Measurements from ENCODE around the gene COG5. TPM values are rescaled to one million over a fixed set of nuclear protein-coding genes. Genes with fewer than 3 reads are reported as not detected.

Gene COG5
- total RNA-seq, 1 experiment from 2014 or later = 56.1 TPM

DNA sequence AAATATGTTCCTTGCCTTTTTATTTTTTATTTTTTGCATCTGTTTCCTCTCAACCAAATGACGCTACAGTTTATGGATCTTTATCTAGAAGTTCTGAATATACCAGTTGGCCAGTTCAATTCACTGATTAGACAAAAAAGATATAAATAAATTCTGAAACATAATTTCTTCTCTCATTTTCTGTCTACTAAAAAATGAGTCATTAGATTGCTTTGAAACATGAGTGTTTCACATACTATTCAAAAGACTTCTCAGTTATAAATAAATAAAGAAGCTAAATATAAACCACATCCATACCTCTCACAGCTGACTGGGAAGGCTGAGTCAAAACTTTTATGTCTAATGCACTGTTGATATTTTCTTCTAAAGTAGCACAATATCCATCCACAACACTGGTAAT lies 191.4 kb downstream of the COG5 start:
- H3K27me3 ChIP-seq (ENCODE audit: low read length) = no peaks in the 10 kb centered on the region
- no peak overlapping the region for H3K9ac ChIP-seq (ENCODE audit: low read length)
- DNase-seq = no peak
- no peaks in the 10 kb centered on the region for H3K4me1 ChIP-seq (ENCODE audit: low read length)
- H2AFZ ChIP-seq (ENCODE audit: low read length) = no peak overlapping the region
- H3K79me2 ChIP-seq (ENCODE audit: low read length) = peaks cover 3% of the 10 kb centered on the region
- no peak overlapping the region for H3K27ac ChIP-seq (ENCODE audit: low read length)
- H4K20me1 ChIP-seq (ENCODE audit: insufficient read depth, low read depth, low read length) = no peaks in the 10 kb centered on the region
- H3K36me3 ChIP-seq (ENCODE audit: insufficient read depth, low read length) = no peaks in the 10 kb centered on the region
- no peak overlapping the region for H3K4me3 ChIP-seq (ENCODE audit: low read length)
- H3K9me2 ChIP-seq (replicated peaks; ENCODE audit: insufficient read depth, low read length) = no peaks in the 10 kb centered on the region
- no peak overlapping the region for H3K4me2 ChIP-seq (ENCODE audit: low read depth, low read length, poor library complexity, severe bottlenecking)
- no peaks in the 10 kb centered on the region for H3K9me3 ChIP-seq (ENCODE audit: low read length)

GRCh38 chr7:107370816-107371215 lies 192.9 kb downstream of the COG5 start:
- Histone ChIP-seq H3K36me3 (ENCODE audit: insufficient read depth, low read length) (no peaks in the 10 kb centered on the region), H3K4me3 (ENCODE audit: low read length) (no peak overlapping the region), H3K4me2 (ENCODE audit: low read depth, low read length, poor library complexity, severe bottlenecking) (no peak overlapping the region), H4K20me1 (ENCODE audit: insufficient read depth, low read depth, low read length) (no peaks in the 10 kb centered on the region), H3K9ac (ENCODE audit: low read length) (no peak overlapping the region), H3K27me3 (ENCODE audit: low read length) (no peaks in the 10 kb centered on the region), H3K4me1 (ENCODE audit: low read length) (peaks cover 2% of the 10 kb centered on the region), H3K79me2 (ENCODE audit: low read length) (peaks cover 8% of the 10 kb centered on the region), H3K27ac (ENCODE audit: low read length) (no peak overlapping the region), H3K9me3 (ENCODE audit: low read length) (no peaks in the 10 kb centered on the region), H3K9me2 (replicated peaks; ENCODE audit: insufficient read depth, low read length) (no peaks in the 10 kb centered on the region), H2AFZ (ENCODE audit: low read length) (no peak overlapping the region)
- DNase-seq = no peak

DNA sequence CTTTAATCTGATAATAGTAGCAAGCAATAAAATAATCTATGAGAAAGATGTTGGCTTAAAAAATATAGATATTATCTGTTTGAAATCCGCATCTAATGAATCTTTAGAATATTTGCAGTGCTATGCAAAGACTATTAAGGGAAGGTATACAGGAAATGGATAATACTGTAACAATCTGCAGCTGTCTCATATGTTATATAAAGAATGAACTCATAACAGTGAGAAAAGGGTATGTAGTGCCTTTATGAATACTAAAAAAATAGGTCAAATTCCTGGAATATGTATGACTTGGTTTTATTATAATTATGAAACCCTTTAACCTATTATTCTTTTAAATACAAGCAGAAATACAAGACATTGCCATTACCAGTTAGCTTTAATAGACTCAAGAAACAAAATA lies 198.9 kb downstream of the COG5 start:
- Histone ChIP-seq H4K20me1 (ENCODE audit: insufficient read depth, low read depth, low read length) (no peaks in the 10 kb centered on the region), H3K27me3 (ENCODE audit: low read length) (no peaks in the 10 kb centered on the region), H3K9me2 (replicated peaks; ENCODE audit: insufficient read depth, low read length) (no peaks in the 10 kb centered on the region), H3K4me1 (ENCODE audit: low read length) (peaks cover 7% of the 10 kb centered on the region), H3K4me3 (ENCODE audit: low read length) (no peak overlapping the region), H3K36me3 (ENCODE audit: insufficient read depth, low read length) (peaks cover 14% of the 10 kb centered on the region), H2AFZ (ENCODE audit: low read length) (no peak overlapping the region), H3K9ac (ENCODE audit: low read length) (no peak overlapping the region), H3K4me2 (ENCODE audit: low read depth, low read length, poor library complexity, severe bottlenecking) (no peak overlapping the region), H3K27ac (ENCODE audit: low read length) (no peak overlapping the region), H3K9me3 (ENCODE audit: low read length) (no peaks in the 10 kb centered on the region), H3K79me2 (ENCODE audit: low read length) (peaks cover 10% of the 10 kb centered on the region; the same call in 1 of the 2 replicates)
- no peak for DNase-seq

- Histone ChIP-seq H3K9me3 (ENCODE audit: low read length) (no peaks in the 10 kb centered on the region), H3K4me2 (ENCODE audit: low read depth, low read length, poor library complexity, severe bottlenecking) (no peak overlapping the region), H2AFZ (ENCODE audit: low read length) (no peak overlapping the region), H3K4me3 (ENCODE audit: low read length) (no peak overlapping the region), H3K27ac (ENCODE audit: low read length) (no peak overlapping the region), H3K9ac (ENCODE audit: low read length) (no peak overlapping the region), H4K20me1 (ENCODE audit: insufficient read depth, low read depth, low read length) (no peaks in the 10 kb centered on the region), H3K27me3 (ENCODE audit: low read length) (no peaks in the 10 kb centered on the region), H3K79me2 (ENCODE audit: low read length) (no peaks in the 10 kb centered on the region), H3K36me3 (ENCODE audit: insufficient read depth, low read length) (peaks cover 14% of the 10 kb centered on the region), H3K9me2 (replicated peaks; ENCODE audit: insufficient read depth, low read length) (no peaks in the 10 kb centered on the region), H3K4me1 (ENCODE audit: low read length) (no peaks in the 10 kb centered on the region)
- DNase-seq = no peak
Observed at GRCh38 chr7:107359520-107360316, 204.0 kb downstream of the COG5 start.

DNA sequence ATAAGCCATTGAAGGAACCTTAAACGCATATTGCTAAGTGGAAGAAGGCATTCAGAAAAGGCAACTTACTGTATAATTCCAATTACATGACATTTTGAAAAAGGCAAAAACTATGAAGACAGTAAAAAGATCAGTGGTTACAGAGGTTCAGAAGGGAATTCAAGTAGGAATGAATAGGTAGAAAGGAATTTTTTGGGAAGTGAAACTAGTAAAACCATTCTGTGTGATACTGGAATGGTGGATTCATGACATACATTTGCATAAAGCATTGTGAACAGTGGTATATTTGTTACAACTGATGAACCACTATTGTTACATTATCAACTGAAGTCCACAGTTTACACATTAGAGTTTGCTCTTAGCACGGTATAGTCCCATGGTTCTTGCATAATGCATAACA lies 208.1 kb downstream of the COG5 start:
- no peaks in the 10 kb centered on the region for H3K27me3 ChIP-seq (ENCODE audit: low read length)
- H3K9ac ChIP-seq (ENCODE audit: low read length) = no peak overlapping the region
- H4K20me1 ChIP-seq (ENCODE audit: insufficient read depth, low read depth, low read length) = no peaks in the 10 kb centered on the region
- no peak overlapping the region for H2AFZ ChIP-seq (ENCODE audit: low read length)
- H3K9me3 ChIP-seq (ENCODE audit: low read length) = no peaks in the 10 kb centered on the region
- H3K4me3 ChIP-seq (ENCODE audit: low read length) = no peak overlapping the region
- no peaks in the 10 kb centered on the region for H3K79me2 ChIP-seq (ENCODE audit: low read length)
- H3K4me1 ChIP-seq (ENCODE audit: low read length) = no peaks in the 10 kb centered on the region
- no peak overlapping the region for H3K4me2 ChIP-seq (ENCODE audit: low read depth, low read length, poor library complexity, severe bottlenecking)
- no peak overlapping the region for H3K27ac ChIP-seq (ENCODE audit: low read length)
- DNase-seq = no peak
- H3K9me2 ChIP-seq (replicated peaks; ENCODE audit: insufficient read depth, low read length) = no peaks in the 10 kb centered on the region
- peaks cover 3% of the 10 kb centered on the region for H3K36me3 ChIP-seq (ENCODE audit: insufficient read depth, low read length)

- Histone ChIP-seq H3K79me2 (ENCODE audit: low read length) (no peaks in the 10 kb centered on the region), H3K27ac (ENCODE audit: low read length) (no peak overlapping the region), H3K4me2 (ENCODE audit: low read depth, low read length, poor library complexity, severe bottlenecking) (no peak overlapping the region), H3K36me3 (ENCODE audit: insufficient read depth, low read length) (no peaks in the 10 kb centered on the region), H3K27me3 (ENCODE audit: low read length) (no peaks in the 10 kb centered on the region), H2AFZ (ENCODE audit: low read length) (no peak overlapping the region), H3K9me2 (replicated peaks; ENCODE audit: insufficient read depth, low read length) (no peaks in the 10 kb centered on the region), H3K4me3 (ENCODE audit: low read length) (no peak overlapping the region), H3K9ac (ENCODE audit: low read length) (no peak overlapping the region), H3K4me1 (ENCODE audit: low read length) (no peaks in the 10 kb centered on the region), H4K20me1 (ENCODE audit: insufficient read depth, low read depth, low read length) (no peaks in the 10 kb centered on the region), H3K9me3 (ENCODE audit: low read length) (no peaks in the 10 kb centered on the region)
- no peak for DNase-seq
Observed at GRCh38 chr7:107354640-107355039, 209.1 kb downstream of the COG5 start.

- Histone ChIP-seq H3K9ac (ENCODE audit: low read length) (no peak overlapping the region), H3K4me1 (ENCODE audit: low read length) (no peaks in the 10 kb centered on the region), H3K4me2 (ENCODE audit: low read depth, low read length, poor library complexity, severe bottlenecking) (no peak overlapping the region)
Observed at GRCh38 chr7:107353701-107354100, 210.0 kb downstream of the COG5 start.

DNA sequence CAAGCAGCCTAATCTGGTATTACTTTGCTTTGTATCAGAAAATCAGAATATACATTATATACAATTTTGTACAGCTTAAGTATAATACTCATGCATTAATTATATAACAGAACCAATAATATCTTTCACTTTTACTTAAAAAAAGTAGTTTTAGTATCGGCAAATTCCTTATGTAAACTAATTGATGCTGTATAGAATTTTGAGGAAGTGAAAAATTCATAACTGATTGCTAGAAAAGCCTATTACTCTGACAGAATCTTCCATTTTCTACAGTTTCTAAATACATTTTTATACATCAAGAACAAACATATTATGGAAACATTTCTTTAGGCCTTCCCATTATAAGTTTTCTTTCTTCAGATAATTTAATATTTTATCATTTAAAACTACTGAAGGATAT lies 217.8 kb downstream of the COG5 start:
- H3K36me3 ChIP-seq (ENCODE audit: insufficient read depth, low read length) = no peaks in the 10 kb centered on the region
- peak overlapping the region; percentile 26; the same call in 1 of the 2 replicates for H3K27ac ChIP-seq (ENCODE audit: low read length)
- H3K4me2 ChIP-seq (ENCODE audit: low read depth, low read length, poor library complexity, severe bottlenecking) = peak overlapping the region; percentile 35
- peaks cover 1% of the 10 kb centered on the region; the same call in 1 of the 2 replicates for H3K79me2 ChIP-seq (ENCODE audit: low read length)
- H3K9ac ChIP-seq (ENCODE audit: low read length) = no peak overlapping the region
- no peak for DNase-seq
- H3K9me3 ChIP-seq (ENCODE audit: low read length) = no peaks in the 10 kb centered on the region
- H3K4me1 ChIP-seq (ENCODE audit: low read length) = peaks cover 12% of the 10 kb centered on the region
- H3K27me3 ChIP-seq (ENCODE audit: low read length) = no peaks in the 10 kb centered on the region
- no peaks in the 10 kb centered on the region for H3K9me2 ChIP-seq (replicated peaks; ENCODE audit: insufficient read depth, low read length)
- H2AFZ ChIP-seq (ENCODE audit: low read length) = no peak overlapping the region
- H4K20me1 ChIP-seq (ENCODE audit: insufficient read depth, low read depth, low read length) = no peaks in the 10 kb centered on the region
- H3K4me3 ChIP-seq (ENCODE audit: low read length) = no peak overlapping the region; the same call in 1 of the 2 replicates

More at GRCh38 chr7:107353701-107354100, 210.0 kb downstream of the COG5 start:
- H3K9me3 ChIP-seq (ENCODE audit: low read length) = no peaks in the 10 kb centered on the region
- no peaks in the 10 kb centered on the region for H4K20me1 ChIP-seq (ENCODE audit: insufficient read depth, low read depth, low read length)
- no peak overlapping the region for H3K27ac ChIP-seq (ENCODE audit: low read length)
- H3K4me3 ChIP-seq (ENCODE audit: low read length) = no peak overlapping the region
- no peaks in the 10 kb centered on the region for H3K36me3 ChIP-seq (ENCODE audit: insufficient read depth, low read length)
- DNase-seq = no peak
- no peaks in the 10 kb centered on the region for H3K79me2 ChIP-seq (ENCODE audit: low read length)
- no peaks in the 10 kb centered on the region for H3K9me2 ChIP-seq (replicated peaks; ENCODE audit: insufficient read depth, low read length)
- no peaks in the 10 kb centered on the region for H3K27me3 ChIP-seq (ENCODE audit: low read length)
- H2AFZ ChIP-seq (ENCODE audit: low read length) = no peak overlapping the region

Data from Karpas-422 (cell line).